Stimulated activated CD4-positive, alpha-beta T cell treated with anti-CD3 and anti-CD28 coated beads, Interleukin-2, amount 100 ng/mL, for 24 hours (primary cell): ENCODE measurements around the gene ACAP3.
"Not testable (repeated sequence)": the region's sequence is repeated elsewhere in the genome, so short reads cannot be mapped to it uniquely, and the experiment has no call there.

Experiments
- DNase-seq, 2 donors: peaks; one replicate each; pipeline ENCODE4 v3.0.0-alpha.2; 2020

The ACAP3 gene

DNA sequence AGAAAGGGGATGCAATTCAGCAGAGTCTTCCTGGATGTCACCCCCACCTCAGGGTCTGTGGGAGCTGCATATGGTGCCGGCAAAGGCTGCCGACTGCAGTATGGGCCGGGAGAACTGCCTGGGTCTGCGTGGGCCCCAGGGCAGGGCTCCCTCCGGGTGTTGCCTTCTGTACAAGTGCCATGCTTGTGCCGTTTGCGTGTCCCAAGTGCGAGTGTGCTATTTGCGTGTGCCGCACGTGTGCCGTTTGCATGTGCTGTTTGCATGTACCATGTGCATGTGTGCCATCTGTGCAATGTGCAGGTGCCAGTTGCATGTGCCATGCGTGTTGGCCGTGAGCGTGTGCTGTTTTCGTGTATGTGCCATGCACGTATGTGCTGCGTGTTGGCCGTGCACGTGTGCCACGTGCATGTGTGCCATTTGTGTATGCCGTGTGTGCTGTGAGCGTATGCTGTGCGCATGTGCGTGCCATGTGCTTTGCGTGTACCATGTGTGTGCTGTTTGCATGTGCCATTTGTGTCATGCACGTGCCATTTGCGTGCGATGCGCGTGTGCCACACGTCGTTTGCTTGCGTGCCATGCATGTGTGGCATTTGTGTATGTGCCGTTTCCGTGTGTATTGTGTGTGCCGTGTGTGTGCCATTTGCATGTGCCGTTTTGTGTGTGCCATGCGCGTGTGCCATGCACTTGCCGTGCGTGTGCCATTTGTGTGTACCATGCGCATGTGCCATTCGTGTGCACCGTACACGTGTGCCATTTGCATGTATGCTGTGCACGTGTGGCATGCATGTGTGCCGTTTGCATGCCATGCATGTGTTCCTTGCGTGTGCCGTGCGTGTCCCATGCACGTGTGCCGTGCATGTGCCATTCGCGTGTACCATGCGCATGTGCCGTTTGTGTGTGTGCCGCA lies 21.8 kb upstream of the ACAP3 start:
- DNase-seq: no peak

DNA sequence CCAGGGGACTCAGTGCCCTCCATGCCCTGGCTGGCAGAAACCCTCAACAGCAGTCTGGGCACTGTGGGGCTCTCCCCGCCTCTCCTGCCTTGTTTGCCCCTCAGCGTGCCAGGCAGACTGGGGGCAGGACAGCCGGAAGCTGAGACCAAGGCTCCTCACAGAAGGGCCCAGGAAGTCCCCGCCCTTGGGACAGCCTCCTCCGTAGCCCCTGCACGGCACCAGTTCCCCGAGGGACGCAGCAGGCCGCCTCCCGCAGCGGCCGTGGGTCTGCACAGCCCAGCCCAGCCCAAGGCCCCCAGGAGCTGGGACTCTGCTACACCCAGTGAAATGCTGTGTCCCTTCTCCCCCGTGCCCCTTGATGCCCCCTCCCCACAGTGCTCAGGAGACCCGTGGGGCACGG lies 20.5 kb upstream of the ACAP3 start:
- DNase-seq: no peak

DNA sequence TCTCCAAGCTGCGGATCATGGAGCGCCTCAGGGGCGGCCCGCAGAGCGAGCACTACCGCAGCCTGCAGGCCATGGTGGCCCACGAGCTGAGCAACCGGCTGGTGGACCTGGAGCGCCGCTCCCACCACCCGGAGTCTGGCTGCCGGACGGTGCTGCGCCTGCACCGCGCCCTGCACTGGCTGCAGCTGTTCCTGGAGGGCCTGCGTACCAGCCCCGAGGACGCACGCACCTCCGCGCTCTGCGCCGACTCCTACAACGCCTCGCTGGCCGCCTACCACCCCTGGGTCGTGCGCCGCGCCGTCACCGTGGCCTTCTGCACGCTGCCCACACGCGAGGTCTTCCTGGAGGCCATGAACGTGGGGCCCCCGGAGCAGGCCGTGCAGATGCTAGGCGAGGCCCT lies 19.6 kb upstream of the ACAP3 start:
- no peak for DNase-seq

DNA sequence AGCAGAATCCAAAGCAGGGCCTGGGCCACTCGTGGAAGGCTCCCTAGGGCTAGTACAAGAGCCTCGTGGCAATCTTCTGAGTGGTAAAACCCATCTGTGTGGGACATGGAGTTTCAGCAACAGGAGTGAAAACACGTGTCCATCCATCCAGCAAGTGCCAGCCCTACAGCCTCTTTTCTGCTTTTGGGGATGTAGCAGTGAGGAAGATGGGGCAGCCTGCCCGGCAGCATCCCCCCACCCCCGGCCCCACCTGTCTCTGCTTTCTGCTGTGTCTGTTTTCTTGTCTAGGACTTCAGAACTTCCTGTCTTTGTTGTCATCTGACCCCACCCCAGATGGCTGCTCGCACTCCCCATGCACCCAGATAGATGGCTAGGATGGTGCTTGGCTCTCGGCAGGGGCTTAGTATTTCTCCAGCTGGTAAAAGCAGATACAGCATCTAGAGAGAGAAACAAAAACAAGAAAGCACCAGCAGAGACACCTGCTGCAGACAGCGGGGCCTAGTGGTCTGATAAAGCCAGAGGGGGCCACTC lies 18.4 kb upstream of the ACAP3 start:
- DNase-seq: no peak

DNA sequence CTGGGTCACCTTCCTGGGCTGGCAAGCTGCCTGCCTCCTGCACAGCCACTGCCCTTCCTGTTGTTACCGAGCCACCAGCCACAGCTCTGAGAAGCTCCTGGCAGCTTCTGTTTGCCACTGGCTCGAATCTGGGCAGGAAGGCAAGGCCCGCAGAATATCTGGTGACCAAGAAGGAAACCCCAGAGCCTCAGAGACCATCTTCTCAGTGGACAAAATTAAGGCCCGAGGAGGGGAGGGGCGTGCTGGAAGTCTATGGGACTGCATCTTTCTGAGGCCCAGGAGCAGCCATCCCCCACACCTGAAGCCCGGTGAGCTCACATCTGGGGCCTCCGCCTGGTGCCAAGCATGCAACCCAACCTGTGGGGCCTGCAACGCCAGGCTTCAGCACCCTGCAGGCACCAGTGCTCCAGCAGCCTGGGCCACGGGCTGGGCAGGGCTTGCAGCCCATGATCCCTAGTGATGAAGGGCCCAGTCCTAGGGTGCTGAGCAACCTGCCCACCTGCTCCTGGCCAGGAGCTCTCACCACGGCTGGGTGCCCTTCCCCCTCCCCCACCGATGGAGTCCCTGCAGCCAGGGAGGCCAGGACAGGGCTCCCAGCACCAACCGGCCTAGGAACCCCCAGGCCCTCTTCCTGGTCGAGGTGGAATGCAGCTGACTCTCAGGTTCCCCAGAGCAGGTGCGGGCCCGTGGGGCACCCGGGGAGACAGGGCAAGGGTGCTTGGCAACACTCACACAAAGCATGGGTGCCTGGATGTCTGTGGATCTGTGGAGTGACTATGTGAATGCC lies 17.8 kb upstream of the ACAP3 start:
- DNase-seq: no peak

DNA sequence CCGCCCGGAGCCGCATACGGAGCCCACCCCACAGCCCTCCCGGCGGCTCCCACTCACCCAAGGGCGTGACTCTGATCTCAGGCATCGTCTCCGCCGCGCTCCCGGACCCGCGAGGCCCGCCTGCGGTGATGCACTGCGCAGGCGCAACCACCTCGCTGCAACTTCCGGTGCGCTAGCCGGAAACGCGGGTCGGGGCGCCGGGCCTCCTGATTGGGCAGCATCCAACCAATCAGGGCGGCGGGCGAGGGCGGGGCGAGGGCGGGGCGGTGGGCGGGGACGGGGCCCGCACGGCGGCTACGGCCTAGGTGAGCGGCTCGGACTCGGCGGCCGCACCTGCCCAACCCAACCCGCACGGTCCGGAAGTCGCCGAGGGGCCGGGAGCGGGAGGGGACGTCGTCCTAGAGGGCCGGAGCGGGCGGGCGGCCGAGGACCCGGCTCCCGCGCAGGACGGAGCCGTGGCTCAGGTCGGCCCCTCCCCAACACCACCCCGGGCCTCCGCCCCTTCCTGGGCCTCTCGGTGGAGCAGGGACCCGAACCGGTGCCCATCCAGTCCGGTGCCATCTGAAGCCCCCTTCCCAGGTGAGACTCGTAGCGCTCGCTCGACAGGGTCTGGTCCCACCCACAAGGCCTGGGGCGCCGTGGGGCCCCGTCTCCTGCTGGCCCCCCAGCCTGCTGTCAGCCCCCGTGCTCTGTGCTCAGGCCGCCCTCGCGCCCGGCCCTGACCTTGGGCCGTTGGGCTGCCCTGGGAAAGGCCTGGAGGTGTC lies 17.0 kb upstream of the ACAP3 start, which contains the start of the genes CPTP and INTS11:
Gene CPTP, plus strand, starts transcription at position 279 of the 764 bp plus-strand sequence. CDS start 2,109 bp downstream, outside the sequence.
Gene INTS11, minus strand, starts transcription at position 137 of the 764 bp plus-strand sequence. Its CDS starts 52 bp downstream, at position 85.
- peak; percentile 96 to 97 for DNase-seq

DNA sequence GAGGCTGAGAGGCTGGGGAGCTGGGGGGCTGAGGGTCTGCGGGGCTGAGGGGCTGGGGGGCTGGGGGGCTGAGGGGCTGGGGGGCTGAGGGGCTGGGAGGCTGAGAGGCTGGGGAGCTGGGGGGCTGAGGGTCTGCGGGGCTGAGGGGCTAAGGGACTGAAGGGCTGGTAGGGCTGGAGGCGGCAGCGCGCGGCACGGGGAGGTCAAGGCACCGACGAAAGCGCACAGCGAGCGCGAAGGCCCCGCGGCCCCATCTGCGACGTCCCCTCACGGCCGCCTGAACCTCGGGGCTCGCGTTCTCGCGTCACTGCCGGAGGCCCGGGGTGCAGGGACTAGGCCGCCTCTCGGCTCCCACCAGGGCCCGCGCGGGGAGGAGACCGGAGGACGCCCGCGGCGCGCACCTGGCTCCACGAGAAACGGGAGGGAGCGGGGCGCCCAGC lies 16.4 kb upstream of the ACAP3 start:
- no peak for DNase-seq

DNA sequence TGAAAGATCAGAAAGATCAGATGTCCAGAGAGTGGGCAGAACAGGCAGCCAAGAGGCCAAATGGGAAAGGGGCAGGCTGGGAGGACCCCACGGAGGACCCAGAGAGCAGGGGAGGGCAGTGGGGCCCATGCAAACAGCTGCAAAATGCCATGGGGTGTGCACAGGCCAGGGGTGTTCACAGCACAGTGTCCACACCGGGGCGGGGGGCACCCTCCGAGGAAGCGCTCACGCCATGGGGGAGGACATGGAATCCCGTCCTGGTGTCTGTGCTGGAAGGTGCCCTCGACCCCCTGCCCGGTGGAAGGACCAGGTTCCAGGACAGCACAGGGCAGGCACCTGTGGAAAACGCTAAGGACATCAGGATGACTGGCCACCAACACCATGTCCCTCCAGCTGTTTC lies 15.2 kb upstream of the ACAP3 start:
- DNase-seq: no peak

DNA sequence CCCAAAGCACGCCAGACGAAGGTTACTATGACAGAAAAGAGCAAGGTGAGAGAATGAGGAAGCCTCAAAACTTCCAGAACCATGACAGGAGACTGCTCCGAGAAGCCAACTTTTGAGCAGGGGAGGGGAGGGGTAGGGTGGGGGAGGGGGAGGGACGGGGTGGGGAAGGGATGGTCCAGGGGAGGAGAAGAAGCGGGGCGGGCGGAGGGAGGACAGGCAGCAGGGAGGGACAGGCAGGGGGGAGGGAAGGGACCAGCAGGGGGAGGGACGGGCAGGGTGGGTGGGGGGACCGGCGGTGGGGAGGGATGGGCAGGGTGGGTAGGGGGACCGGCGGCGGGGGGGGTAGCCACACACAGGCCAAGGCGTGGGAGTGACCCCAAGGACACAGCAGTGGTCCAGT lies 14.7 kb upstream of the ACAP3 start:
- DNase-seq: no peak

DNA sequence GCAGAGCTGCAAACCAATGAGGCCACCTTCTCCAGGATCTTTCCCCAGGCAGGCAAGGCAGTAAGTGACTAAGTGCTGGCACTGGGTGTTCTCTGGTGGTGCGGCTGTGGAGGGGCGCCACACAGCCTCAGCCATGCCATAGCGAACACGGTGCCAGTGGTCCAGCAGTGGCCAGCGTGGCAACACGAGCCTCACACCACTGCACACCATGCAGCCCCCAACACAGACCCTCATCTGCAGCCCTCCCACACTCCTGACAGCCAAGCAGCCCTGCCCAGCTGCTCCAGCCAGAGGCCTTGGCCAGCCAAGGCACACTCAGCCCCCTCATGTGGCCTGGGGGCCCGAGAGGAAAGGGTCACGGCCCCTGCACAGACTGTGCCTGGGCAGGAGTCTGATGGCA lies 13.7 kb upstream of the ACAP3 start:
- no peak for DNase-seq

DNA sequence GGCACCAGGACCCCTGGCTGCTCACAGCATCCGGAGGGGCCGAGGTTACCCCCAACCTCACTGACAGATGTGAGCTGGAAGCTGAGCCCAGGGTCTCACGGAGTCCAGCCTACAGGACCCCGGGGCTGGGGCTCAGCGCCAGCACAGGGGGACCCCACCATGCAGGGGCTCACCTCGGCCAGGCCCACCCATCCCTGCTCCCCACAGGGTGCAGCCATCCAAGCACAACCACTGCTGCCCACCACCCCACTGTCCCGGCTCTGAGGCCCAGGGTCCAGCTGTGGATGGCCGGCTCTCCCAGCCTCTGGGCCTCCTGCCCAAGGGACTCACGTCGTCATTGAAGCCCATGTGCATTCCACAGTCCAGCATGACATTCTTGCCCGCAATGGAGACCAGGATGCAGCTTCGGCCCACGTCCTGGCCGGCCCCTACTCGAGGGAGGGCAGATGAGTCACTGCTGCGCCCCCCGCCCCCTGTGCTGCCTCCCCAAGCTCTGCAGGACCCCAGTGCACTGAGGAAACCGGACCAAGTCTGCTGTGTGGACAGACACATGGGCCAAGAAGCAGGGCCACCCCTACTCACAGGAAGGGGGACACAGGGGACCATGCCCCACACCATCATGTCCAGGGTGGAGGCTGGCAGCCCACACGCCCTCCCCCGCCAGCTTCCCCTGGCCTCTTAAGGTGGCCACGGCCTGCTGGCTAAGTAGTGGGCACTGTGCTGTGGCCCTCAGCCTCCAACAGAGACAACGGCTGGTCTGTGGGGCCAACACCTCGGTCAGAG lies 13.1 kb upstream of the ACAP3 start:
- DNase-seq: no peak

DNA sequence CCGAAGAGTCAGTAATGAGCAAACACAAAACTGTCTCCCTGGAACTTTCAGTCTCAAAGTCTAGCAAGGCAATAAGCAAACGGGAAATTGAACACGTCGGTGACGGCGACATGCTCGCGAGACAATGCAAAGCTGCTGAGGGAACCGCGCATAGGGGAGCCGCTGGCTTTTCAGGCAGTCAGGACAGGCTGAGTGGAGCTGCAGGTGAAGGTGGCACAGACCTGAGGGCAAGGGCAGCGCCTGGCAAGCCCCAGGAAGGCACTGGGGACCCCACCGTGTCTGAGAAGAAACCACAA lies 11.9 kb upstream of the ACAP3 start:
- no peak for DNase-seq

DNA sequence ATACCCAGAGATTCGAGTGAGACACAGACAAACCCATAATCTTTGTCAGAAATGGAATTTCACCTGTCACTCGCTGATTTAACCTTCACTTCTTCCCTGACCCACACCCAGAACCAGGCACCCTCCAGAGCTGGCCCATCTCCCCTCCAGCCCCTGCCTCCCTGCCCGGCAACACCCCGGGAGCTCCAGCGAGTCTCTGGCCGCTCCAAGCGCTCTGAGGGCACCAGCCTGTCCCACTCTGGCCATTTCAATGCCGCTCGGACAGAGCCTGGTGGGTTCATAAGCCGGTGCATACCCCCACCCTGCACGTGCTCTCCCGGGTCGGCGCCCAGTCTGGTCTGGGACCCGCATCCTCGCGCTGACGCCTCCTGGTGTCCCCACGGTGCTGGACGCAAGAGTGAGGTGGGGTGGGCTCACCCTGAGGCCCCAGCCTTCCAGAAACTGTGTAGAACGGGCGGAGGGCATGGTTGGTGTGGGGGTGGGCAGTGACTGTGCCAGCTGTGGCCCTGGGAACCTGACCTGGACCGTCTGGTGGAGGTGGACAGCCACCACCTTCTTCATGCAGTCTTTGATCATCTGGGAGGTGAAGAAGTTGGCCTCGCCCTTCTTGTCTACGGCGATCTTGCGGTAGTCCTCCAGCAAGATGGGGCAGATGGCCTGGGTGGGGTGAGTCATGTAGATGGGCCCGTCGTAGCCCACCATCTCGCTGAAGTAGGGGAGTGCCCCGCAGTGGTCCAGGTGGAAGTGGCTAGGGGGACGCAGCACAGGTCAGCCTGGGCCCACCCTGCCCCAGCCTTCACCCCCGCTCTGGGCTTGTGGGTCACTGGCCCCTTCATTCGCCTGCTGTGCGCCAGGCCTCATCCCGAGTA lies 11.3 kb upstream of the ACAP3 start:
- DNase-seq: no peak

DNA sequence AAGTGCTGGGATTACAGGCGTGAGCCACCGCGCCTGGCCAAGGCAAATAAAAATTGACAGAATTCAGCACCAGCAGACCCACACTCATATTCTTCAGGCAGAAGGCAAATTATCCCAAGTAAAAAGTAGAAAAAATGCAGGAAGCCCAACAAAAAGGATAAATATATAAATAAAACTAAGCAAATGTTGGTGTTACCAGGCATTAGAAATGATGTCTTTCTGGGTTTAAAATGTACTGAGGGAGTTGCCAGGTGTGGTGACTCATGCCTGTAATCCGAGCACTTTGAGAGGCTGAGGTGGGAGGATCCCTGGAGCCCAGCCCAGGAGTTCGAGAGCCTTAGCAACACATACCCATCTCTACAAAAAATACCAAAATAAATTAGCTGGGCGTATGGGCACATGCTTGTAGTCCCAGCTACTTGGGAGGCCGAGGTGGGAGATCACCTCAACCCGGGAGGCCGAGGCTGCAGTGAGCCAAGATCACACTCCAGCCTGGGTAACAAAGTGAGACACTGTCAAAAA lies 10.5 kb upstream of the ACAP3 start:
- DNase-seq: no peak

DNA sequence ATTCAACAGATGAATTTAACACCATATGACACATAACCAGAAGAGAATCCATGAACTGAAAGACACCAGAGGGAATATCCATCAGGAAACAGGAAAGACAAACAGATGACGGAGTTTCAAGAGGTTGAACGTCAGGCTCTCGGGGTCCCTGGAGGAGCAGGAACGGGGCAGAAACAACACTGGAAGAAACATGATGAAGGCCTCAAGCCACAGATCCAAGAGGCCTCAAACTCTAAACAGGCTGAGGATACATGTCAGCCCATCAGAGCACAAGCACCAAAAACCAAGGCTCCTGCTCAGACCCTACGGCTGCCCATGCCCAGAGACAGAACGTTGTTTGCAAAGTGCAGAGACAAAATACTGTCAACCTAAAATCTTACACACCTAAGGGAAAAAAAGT lies 9.7 kb upstream of the ACAP3 start:
- no peak for DNase-seq

DNA sequence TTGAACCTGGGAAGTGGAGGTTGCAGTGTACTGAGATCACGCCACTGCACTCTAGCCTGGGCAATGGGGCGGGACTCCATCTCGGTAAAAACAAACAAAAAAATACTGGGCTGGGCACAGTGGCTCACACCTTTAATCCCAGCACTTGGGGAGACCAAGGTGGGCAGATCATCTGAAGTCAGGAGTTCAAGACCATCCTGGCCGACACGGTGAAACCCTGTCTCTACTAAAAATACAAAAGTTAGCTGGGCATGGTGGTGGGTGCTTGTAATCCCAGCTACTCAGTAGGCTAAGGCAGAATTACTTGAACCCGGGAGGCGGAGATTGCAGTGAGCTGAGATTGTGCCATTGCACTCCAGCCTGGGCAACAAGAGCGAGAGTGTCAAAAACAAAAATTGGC lies 8.5 kb upstream of the ACAP3 start:
- DNase-seq: not testable (repeated sequence)

DNA sequence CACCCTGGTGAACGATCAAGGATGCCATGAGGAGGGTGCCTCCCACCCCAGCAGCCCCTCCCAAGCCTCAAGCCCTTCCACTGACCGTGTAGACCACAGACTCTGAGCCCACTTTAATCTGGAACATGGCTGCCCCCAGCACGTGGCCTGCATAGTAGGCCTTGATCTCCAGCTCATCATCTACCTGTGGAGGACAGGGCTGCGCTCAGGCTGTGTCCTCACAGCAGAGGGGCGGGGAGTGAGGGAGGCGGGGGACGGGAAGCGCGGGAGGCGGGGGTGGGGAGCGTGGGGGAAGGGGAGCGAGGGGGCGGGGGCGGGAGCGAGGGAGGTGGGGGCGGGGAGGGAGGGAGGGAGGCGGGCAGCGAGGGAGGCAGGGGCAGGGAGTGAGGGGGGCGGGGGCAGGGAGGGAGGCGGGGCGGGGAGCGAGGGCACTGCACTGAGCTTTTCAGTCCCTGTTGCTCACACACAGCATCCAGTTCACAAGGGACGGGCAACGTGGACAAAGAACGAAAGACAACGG lies 7.8 kb upstream of the ACAP3 start:
- no peak for DNase-seq

DNA sequence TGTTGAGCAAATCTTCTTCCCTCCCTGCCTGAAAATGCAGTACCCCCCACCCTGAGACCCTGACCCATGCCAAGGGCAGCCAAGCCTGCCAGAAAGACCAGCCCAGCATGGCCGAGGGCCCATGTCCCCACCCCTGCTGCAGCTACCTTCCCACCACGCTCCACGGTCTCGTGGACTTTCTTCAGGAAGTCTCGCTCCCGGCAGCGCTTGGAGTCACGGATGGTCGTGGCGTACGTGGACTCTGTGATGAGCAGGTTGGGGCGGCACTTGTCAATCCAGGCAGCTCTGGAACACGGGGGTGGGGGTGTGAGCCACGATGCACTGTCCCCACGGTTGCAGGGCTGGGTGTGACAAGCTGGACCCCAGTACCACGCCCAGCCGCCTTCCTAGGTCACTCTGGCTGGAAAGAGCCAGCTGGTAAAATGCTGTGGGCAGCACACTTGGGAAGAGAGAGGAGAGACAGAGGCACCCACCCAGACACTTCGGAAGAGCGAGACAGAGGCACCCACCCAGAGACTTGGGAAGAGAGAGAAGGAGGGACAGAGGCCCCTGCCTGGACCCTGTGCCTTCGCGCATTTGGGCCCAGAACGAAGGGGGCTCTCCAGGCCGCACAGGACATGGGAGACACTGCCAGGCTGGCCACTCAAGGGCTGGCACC lies 7.1 kb upstream of the ACAP3 start:
- DNase-seq: no peak

DNA sequence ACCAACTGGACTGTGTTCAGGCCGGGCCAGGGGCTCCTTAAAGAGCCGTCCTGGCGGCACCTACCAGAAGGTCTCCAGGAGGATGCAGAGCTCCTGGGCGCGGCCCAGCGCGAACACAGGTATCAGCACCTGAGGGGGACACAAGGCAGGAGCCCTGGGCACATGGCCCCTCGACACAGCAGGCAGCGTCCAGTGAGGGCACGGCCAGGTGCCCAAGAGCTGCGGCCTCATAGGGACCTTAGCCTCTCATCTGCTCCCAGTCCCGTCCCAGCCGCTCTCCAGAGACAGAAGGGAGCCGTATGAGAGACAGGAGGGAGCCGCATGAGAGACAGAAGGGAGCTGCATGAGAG lies 6.5 kb upstream of the ACAP3 start:
- DNase-seq: no peak
